HG02943 (cell line): ENCODE measurements around the gene UTP14A.
A peak's percentile ranks its signal among the peaks of the same experiment; 100 is the strongest.

Experiments
- ATAC-seq: cut with Tn5 transposase; IDR thresholded peaks from one replicate; pipeline ENCODE4 v1.9.1; 2021; ENCODE audit warnings: mild to moderate bottlenecking, low read depth, moderate library complexity; ENCODE audit not compliant: unreplicated experiment

UTP14A gene

DNA sequence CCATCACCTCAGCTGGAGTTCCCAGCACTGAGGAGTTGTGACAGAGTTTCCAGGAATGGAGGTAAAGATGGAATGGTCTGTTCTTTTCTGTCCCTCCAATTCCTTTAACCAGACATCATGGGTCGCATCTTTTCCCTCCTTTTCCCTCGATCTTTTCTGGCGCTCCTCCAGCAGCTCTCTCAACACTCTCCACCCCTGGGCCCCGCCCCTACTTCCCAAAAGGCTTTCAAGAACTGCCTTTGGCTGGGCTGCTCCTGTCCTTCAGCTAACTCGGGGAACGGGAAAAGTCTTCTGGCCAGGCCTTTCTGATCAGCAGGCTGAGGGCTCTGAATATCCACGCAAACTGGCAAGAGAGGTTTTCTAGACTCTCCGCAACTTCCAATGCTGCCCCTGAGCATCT, 34.0 kb downstream of the UTP14A start:
- no peak for ATAC-seq

- ATAC-seq: no peak
These were observed 34.8 kb downstream of the UTP14A start for GRCh38 chrX:129940721-129941120.

DNA sequence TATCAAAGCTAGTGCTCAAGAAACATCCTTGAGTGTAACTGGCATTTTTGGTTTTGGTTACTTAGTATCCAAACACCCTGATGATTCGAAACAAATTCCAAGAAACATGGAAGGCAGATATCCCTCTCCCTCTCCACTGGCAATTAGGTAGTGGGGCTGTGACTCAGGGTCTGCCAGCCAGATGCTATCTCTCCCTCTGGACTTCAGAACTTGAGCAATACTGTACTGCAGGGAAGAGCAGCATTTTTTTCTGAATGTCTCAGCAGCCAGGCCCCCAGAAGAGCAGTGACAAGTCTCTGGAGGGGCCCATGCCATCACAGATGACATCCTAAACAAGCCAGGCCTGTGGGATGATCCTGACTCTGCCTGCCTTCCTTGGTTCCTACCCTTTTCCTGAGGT, 39.2 kb downstream of the UTP14A start:
- no peak for ATAC-seq

DNA sequence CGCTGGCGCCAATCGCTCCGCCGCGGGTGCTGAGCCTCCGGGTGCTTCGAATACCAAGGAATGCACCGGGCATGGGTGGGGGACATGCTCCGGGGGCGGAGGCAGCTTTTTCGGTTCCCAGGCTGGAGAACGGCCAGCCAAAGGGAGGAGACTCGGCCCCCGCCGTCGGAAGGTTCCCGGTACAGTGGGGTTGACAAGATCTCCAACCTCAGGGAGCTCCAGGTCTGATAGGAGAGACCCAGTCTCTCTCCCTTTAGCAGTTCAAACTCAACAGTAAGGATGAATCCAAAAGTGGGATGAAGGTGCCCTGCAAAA, 47.3 kb downstream of the UTP14A start:
- ATAC-seq: no peak

GRCh38 chrX:129953881-129954280, 47.9 kb downstream of the UTP14A start:
- no peak for ATAC-seq

GRCh38 chrX:129954804-129955203, 48.8 kb downstream of the UTP14A start:
- no peak for ATAC-seq

GRCh38 chrX:129955682-129956081, 49.7 kb downstream of the UTP14A start:
- ATAC-seq: no peak

GRCh38 chrX:129956145-129956544, 50.2 kb downstream of the UTP14A start:
- no peak for ATAC-seq

GRCh38 chrX:129956765-129957164, 50.8 kb downstream of the UTP14A start:
- no peak for ATAC-seq

DNA sequence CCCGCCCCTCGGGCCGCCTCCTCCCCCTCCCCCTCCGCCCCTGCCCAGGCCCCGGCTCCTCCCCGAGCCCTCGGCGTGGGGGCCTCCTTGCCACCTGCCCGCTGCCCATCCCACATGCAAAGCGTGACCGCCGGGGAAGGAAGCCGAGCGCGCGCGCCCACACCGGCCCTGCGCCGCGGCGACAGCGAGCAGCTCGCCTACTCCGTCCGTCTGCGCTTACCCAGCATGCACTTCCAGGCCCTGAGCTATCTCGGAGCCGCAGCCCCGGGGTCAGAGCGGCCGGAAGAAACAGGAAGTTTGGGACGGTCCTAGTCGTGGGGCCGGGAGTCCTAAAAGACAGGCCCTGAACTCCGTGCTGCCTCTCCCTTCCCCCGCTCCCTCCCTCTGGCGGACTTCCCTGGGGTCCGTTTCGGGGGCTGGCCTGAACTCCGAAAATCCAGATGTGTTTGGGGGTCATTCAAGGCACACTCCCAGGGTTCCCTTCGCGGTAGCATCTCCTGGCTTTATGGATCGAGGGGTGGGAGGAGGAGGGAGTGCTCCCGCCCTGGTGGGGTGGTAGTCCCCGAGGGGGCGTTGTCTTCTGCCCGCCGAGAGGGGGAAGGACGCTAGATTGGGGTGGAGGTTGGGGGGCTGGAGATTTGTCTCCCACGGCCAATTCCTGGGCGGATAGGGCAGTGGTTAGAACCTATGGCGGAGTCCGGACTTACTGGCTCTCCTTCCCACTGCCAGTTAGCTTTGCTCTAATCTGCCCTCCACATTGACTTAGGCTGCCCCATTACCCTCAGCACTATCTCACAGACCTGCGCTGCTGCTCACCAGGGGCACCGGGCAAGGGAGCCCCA, 51.5 kb downstream of the UTP14A start:
- peak; percentile 62 for ATAC-seq

DNA sequence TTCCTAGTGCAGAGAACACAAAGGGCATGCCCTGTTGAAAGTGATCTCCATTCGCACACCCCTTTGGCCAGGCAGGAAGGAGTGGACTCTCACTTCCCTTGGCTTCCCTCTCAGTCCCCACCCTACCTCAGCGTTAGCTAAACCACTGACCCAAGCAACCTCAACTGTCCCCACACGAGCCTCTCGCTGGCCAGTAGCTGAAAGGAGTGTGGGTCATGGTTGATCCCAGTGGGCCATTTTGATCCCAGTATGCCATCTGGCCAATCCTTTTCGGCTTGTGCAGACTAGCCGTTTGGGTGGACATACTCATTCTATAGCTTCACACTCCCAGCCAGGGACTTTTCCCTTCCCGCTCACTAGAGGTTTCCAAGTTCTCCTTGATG, 52.1 kb downstream of the UTP14A start:
- no peak for ATAC-seq

DNA sequence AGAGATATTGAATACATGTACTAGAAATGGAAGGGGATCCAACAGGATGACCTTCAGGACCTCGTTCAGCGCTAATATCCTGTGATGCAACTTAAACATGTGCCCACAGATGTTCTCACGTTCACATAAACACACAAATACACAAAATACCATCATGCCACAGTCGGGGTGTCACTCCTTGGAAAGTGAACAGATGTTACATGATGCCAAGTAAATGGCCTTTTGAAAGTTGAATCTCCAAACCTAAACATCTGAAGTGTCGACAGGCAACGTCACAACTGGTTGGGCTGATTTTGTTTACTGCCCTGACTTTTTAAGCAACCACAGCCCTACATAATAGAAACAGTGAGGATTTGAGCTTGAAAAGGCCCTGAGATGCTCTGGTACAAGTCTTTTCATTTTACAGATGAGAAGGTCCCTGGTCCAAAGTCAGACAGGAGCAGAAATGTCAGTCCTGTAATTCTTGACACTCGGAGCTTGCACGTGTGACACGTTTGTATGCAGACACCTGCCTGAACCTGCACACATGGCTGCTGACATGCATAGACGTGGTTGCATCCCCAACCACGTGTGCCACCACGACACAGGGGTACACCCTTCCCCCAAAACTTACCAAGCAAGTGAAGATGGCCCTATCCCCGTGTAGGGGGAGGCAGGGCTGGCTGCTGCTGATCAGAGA, 53.0 kb downstream of the UTP14A start:
- no peak for ATAC-seq

- ATAC-seq: no peak
These were observed 53.5 kb downstream of the UTP14A start for GRCh38 chrX:129959493-129959832.

DNA sequence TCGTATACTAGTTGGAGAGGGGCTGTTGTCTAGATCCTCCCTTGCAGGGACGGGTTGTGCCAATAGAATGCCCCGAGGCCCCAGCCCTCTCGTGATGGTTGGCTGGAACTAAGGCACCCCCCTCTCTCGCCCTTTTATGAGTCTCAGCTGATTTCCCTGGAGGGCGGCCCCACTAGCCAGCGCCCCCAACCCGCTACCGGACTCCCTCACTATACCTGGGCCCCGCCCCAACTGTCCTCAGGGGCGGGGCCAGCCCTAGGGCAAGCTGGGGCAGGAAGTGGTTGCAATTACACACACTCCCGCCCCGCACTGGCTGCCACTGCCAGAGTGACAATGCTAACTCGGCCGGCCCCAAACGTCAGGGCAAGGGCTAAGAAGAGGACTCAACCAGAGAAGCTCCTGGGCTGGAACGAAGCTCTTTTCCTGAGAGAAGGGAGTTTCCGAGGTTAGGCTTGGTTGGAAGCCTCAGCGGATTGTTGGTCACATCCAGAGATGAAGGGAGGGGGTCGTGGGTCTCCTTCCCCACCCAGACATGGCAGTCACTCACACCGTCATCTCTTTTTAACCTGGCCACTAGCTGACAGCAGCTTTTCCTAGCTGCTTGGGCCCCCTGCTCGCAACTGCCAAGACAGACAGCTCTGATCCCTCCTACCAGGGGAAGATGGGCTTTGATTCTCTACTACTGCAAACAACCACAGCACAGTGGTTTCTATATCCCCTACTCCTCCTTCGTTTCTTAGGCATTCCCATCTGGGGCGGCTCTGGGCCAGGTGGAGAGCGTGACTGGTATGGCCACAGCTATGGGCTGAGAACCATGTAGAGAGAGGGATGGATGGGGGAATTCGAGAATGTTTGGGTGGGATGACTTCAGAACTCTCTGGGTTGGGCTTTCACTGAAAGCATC, 55.5 kb downstream of the UTP14A start:
- ATAC-seq: peak; percentile 76

GRCh38 chrX:129963729-129964128, 57.8 kb downstream of the UTP14A start:
- ATAC-seq: no peak

- ATAC-seq: no peak
These were observed 59.2 kb downstream of the UTP14A start for GRCh38 chrX:129965166-129965565.

GRCh38 chrX:129968968-129969367, 63.0 kb downstream of the UTP14A start:
- no peak for ATAC-seq

- ATAC-seq: no peak
These were observed 70.5 kb downstream of the UTP14A start for GRCh38 chrX:129976441-129976840.
